Measurements from ENCODE around the gene CCDC200. TPM values are rescaled to one million over a fixed set of nuclear protein-coding genes. Genes with fewer than 3 reads are reported as not detected.

CCDC200 gene
- total and polyA plus RNA-seq, 2 of the 13 experiments (the other 11 are each of a cell fraction or from before 2014, with no cell fraction given): not detected

DNA sequence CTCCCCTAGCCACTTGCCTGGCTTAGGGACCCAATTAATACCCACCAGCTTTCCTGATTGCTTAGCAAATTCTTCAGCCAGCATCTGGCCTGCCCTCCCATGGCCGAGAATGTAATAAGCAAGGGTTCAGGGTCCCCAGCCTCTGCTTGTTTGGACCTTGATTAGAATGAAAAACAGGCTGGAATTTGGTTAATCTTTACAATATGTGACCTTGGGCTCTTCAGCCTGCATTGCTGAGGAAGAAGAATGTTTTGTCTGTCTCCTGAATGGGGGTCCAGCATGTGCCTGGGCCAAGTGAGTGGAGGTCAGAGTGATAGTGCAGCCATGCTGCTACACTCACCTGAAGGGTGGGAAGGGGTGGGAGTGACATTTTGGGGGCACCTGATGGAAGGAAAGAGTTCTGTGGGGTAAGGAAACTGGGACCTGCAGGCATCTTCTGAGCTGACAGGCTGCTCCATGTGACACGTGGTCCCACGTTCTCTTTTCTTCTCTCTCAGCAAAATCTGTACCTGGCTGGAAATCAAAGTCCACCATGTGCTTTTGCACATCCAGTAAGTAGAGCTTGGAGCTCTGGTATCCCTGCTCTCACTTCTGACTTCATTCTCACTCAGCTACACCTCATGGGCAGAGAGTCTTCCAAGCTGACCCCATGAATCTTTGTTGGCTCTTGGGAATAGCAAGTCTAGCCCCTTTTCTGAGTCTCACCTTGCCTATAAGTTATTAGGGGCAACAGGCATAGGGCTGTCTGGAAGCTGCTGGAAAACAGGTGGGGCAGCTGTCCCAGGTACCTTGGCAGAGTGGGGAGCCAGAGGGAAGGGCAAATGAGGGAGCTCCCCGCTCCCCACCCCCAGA lies 11.4 kb downstream of the CCDC200 start (continued):
- TF ChIP-seq KIAA2018 (CRISPR knock-in tag; IDR thresholded peaks at IDR 0.05; ENCODE audit: borderline replicate concordance) (no peak), POLR2A (IDR thresholded peaks at IDR 0.05; ENCODE audit: insufficient read depth in 1 of 2, low read depth in 2 of 2, low read length in 2 of 2) (peak; percentile 57 to 70; a peak in 3 of 4 replicates), ZNF264 (CRISPR knock-in tag; IDR thresholded peaks at IDR 0.05) (peak; percentile 79), ZNF607 (CRISPR knock-in tag; IDR thresholded peaks at IDR 0.05; ENCODE audit: borderline replicate concordance) (peak; percentile 94; the same call in 1 of the 2 replicates), NFAT5 (CRISPR knock-in tag; IDR thresholded peaks at IDR 0.05) (peak; percentile 80; the same call in 1 of the 2 replicates), PAWR (CRISPR knock-in tag; IDR thresholded peaks at IDR 0.05; ENCODE audit: borderline replicate concordance) (peak; percentile 78; the same call in 1 of the 2 replicates)
- TF ChIP-seq, protein P1, sequence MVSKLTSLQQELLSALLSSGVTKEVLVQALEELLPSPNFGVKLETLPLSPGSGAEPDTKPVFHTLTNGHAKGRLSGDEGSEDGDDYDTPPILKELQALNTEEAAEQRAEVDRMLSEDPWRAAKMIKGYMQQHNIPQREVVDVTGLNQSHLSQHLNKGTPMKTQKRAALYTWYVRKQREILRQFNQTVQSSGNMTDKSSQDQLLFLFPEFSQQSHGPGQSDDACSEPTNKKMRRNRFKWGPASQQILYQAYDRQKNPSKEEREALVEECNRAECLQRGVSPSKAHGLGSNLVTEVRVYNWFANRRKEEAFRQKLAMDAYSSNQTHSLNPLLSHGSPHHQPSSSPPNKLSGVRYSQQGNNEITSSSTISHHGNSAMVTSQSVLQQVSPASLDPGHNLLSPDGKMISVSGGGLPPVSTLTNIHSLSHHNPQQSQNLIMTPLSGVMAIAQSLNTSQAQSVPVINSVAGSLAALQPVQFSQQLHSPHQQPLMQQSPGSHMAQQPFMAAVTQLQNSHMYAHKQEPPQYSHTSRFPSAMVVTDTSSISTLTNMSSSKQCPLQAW (CRISPR knock-in tag; IDR thresholded peaks at IDR 0.05): peak; percentile 99

All from HepG2 (cell line).